ENCODE measurements around the gene TSHZ3. TPM values are rescaled to one million over a fixed set of nuclear protein-coding genes. Genes with fewer than 3 reads are reported as not detected.

TSHZ3 gene
- polyA plus RNA-seq, 1 donor from 2014 or later: 2.4 TPM

DNA sequence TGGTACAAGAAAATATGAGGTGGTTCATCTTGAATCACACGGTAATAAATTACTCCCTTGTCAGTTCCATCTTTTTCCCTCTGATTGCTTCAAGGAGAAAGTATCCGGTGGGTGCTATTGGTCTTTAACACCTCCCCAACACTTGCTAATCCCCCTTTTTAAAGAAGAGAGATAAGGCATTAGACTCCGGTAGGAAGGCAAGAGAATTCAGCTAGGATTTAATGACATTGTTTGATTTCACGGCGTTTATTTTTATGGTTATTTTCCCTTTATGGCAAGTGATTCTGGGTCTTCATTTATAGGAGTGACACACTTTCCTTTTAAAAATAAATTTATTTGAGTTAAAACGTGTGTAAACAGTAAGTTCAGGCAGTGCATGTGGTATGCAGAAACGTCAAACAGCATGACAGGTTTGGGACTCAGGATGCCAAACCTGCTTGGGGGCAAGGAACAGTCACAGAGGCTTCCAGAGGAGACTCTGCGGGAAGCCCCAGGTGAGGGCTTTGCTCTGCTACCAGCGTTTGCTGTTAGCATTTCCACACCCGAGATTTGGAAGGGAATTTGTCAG lies 36.5 kb downstream of the TSHZ3 start:
- Histone ChIP-seq H3F3A (ENCODE audit: insufficient read depth, low read length, poor library complexity, severe bottlenecking) (no peaks in the 10 kb centered on the region), H3K79me2 (replicated peaks; ENCODE audit: insufficient read depth, low read length) (no peaks in the 10 kb centered on the region), H3K27ac (ENCODE audit: low read length) (no peak overlapping the region), H4K20me1 (ENCODE audit: insufficient read depth) (no peaks in the 10 kb centered on the region), H3K4me2 (ENCODE audit: low read length) (no peak overlapping the region), H2AFZ (ENCODE audit: low read depth, low read length) (no peak overlapping the region), H3K36me3 (ENCODE audit: insufficient read depth, low read length) (no peaks in the 10 kb centered on the region), H3K9ac (ENCODE audit: low read length) (no peak overlapping the region), H3K9me3 (ENCODE audit: low read length) (no peaks in the 10 kb centered on the region), H3K4me3 (ENCODE audit: low read length) (no peak overlapping the region), H3K27me3 (ENCODE audit: insufficient read depth, low read depth, low read length) (peaks cover 4% of the 10 kb centered on the region), H3K9me2 (ENCODE audit: insufficient read depth, low read length) (no peaks in the 10 kb centered on the region)
- TF ChIP-seq RAD21 (conservative IDR thresholded peaks at IDR 0.05) (no peak), POLR2AphosphoS5 (IDR thresholded peaks at IDR 0.05) (no peak), MXI1 (conservative IDR thresholded peaks at IDR 0.05; ENCODE audit: poor library complexity, severe bottlenecking) (no peak)

GRCh38 chr19:31312009-31312676 lies 37.1 kb downstream of the TSHZ3 start:
- no peaks in the 10 kb centered on the region for H3K9me2 ChIP-seq (ENCODE audit: insufficient read depth, low read length)
- H3K27me3 ChIP-seq (ENCODE audit: insufficient read depth, low read depth, low read length): peaks cover 4% of the 10 kb centered on the region
- no peak overlapping the region for H3K9ac ChIP-seq (ENCODE audit: low read length)
- H3K27ac ChIP-seq (ENCODE audit: low read length): no peak overlapping the region
- no peaks in the 10 kb centered on the region for H4K20me1 ChIP-seq (ENCODE audit: insufficient read depth)
- no peak overlapping the region for H2AFZ ChIP-seq (ENCODE audit: low read depth, low read length)
- H3K36me3 ChIP-seq (ENCODE audit: insufficient read depth, low read length): no peaks in the 10 kb centered on the region
- H3K79me2 ChIP-seq (replicated peaks; ENCODE audit: insufficient read depth, low read length): no peaks in the 10 kb centered on the region
- no peaks in the 10 kb centered on the region for H3K9me3 ChIP-seq (ENCODE audit: low read length)
- H3F3A ChIP-seq (ENCODE audit: insufficient read depth, low read length, poor library complexity, severe bottlenecking): no peaks in the 10 kb centered on the region
- no peak for TF ChIP-seq SMC3 (conservative IDR thresholded peaks at IDR 0.05; ENCODE audit: poor library complexity)
- no peak for TF ChIP-seq MXI1 (conservative IDR thresholded peaks at IDR 0.05; ENCODE audit: poor library complexity, severe bottlenecking)
- no peak for TF ChIP-seq EZH2 (IDR thresholded peaks at IDR 0.05; ENCODE audit: borderline replicate concordance, insufficient read depth, low read length, poor library complexity, severe bottlenecking)
- no peak for TF ChIP-seq POLR2AphosphoS5 (IDR thresholded peaks at IDR 0.05)
- TF ChIP-seq, protein P1, sequence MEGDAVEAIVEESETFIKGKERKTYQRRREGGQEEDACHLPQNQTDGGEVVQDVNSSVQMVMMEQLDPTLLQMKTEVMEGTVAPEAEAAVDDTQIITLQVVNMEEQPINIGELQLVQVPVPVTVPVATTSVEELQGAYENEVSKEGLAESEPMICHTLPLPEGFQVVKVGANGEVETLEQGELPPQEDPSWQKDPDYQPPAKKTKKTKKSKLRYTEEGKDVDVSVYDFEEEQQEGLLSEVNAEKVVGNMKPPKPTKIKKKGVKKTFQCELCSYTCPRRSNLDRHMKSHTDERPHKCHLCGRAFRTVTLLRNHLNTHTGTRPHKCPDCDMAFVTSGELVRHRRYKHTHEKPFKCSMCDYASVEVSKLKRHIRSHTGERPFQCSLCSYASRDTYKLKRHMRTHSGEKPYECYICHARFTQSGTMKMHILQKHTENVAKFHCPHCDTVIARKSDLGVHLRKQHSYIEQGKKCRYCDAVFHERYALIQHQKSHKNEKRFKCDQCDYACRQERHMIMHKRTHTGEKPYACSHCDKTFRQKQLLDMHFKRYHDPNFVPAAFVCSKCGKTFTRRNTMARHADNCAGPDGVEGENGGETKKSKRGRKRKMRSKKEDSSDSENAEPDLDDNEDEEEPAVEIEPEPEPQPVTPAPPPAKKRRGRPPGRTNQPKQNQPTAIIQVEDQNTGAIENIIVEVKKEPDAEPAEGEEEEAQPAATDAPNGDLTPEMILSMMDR (IDR thresholded peaks at IDR 0.05; ENCODE audit: poor library complexity, severe bottlenecking): no peak
- no peak for TF ChIP-seq EP300 (conservative IDR thresholded peaks at IDR 0.05; ENCODE audit: poor library complexity, severe bottlenecking)
- TF ChIP-seq TAF1 (IDR thresholded peaks at IDR 0.05; ENCODE audit: low read depth): no peak
- TF ChIP-seq, protein P2, sequence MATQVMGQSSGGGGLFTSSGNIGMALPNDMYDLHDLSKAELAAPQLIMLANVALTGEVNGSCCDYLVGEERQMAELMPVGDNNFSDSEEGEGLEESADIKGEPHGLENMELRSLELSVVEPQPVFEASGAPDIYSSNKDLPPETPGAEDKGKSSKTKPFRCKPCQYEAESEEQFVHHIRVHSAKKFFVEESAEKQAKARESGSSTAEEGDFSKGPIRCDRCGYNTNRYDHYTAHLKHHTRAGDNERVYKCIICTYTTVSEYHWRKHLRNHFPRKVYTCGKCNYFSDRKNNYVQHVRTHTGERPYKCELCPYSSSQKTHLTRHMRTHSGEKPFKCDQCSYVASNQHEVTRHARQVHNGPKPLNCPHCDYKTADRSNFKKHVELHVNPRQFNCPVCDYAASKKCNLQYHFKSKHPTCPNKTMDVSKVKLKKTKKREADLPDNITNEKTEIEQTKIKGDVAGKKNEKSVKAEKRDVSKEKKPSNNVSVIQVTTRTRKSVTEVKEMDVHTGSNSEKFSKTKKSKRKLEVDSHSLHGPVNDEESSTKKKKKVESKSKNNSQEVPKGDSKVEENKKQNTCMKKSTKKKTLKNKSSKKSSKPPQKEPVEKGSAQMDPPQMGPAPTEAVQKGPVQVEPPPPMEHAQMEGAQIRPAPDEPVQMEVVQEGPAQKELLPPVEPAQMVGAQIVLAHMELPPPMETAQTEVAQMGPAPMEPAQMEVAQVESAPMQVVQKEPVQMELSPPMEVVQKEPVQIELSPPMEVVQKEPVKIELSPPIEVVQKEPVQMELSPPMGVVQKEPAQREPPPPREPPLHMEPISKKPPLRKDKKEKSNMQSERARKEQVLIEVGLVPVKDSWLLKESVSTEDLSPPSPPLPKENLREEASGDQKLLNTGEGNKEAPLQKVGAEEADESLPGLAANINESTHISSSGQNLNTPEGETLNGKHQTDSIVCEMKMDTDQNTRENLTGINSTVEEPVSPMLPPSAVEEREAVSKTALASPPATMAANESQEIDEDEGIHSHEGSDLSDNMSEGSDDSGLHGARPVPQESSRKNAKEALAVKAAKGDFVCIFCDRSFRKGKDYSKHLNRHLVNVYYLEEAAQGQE (IDR thresholded peaks at IDR 0.05; ENCODE audit: borderline replicate concordance): no peak
- no peak for TF ChIP-seq RAD21 (conservative IDR thresholded peaks at IDR 0.05)
- no peak overlapping the region for H3K4me2 ChIP-seq (ENCODE audit: low read length)
- no peak overlapping the region for H3K4me3 ChIP-seq (ENCODE audit: low read length)
